NCI-H2196 (cell line): ENCODE measurements around the gene ZBTB16.

Experiments
- DNase-seq: peaks from one replicate; lab custom pipeline; 2025; ENCODE audit not compliant: unreplicated experiment; lab: John Stamatoyannopoulos, UW

ZBTB16 gene

GRCh38 chr11:114202011-114202609 is 142.6 kb downstream of the ZBTB16 start:
- no peak for DNase-seq

- DNase-seq: no peak
Observed at GRCh38 chr11:114207096-114207495, 147.6 kb downstream of the ZBTB16 start.

DNA sequence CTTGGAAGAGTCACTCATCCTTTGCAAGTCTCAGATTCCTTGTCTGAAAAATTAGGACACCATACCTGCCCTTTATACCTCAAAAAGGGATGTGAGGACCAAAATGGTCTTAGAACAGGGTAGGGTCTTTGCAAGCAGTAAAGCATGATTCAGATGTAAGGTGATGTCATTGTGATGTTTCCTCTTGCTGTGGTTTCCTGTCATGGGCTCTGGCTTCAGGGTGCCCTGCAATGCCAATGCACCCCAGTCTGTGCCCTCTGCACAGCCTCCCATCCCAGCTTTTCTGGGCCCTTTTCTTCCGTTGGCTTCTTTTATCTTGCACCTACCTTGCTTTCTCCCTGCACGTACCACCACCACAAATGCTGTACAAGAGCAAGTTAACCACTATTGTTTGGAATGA is 148.9 kb downstream of the ZBTB16 start:
- no peak for DNase-seq

GRCh38 chr11:114209343-114209742 is 149.8 kb downstream of the ZBTB16 start:
- no peak for DNase-seq

DNA sequence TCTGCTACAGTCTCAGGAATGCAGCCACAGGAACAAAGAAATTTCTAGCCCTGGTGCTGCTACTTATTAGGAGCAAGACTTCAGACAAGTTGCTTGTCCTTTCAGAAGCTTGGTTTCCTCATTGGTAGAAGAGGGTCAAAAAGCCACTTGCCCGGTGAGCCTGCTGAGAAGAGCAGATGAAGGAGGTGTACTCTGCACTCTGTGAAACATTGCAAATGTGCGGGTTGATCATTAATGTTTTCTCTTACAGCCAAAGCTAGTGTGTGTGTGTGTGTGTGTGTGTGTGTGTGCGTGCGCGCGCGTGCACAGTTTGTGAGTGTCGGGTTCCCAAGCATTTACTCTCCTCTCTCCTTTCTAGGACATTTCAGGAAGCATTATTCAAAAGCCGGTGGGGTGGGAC is 150.4 kb downstream of the ZBTB16 start:
- no peak for DNase-seq

DNA sequence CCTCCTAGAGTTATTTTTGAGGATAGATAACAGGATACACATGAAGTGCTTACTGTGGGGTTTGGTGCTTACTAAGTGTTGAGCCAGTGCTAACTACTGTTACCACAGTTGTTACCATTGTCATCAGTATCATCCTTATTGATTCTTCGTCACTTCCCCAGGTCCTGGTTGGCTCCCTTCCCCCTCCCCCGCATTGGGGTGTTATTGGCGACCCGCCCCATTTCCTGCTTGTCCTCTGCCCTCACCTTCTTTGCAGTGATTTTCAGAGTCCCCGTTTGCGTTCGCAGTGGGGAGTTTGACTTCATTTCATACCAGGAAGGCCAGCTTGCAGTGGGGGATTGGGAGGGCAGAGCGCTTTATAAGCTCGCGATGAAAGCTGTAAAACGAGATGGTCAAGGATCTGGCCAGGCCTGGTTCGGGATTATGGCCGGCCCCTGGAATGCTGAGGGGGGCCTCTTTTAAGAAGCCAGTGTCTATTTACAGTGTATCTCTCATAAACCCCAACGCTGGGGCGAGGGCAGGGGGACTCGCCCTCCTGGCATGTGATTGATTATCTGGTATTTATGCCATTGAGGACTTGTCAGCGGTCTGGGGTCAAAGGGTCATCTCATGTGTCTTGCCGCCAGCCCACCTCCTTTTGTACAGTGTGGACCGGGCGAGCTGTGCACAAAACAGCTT is 152.1 kb downstream of the ZBTB16 start:
- no peak for DNase-seq

GRCh38 chr11:114213622-114214021 is 154.1 kb downstream of the ZBTB16 start:
- no peak for DNase-seq

- no peak for DNase-seq
Observed at GRCh38 chr11:114215428-114215827, 155.9 kb downstream of the ZBTB16 start.

GRCh38 chr11:114215871-114216795 is 156.6 kb downstream of the ZBTB16 start:
- no peak for DNase-seq

DNA sequence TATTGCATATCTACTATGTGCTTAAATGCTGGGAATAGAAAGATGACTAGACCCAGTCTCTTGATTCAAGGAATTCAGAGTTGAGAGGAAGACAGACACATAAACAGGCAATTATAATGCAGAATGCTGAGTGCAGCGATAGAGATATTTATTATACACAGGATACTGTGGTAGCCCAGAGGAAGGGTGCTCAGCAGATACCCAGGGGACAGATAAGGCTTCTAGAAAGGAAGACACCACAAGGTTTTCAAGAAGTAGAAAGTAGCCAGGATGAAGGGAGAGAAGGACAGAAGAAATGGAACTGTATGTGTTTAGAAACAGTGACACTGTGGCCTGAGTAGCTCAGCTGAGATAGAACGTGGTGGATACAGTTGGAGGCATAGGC is 157.3 kb downstream of the ZBTB16 start:
- no peak for DNase-seq

DNA sequence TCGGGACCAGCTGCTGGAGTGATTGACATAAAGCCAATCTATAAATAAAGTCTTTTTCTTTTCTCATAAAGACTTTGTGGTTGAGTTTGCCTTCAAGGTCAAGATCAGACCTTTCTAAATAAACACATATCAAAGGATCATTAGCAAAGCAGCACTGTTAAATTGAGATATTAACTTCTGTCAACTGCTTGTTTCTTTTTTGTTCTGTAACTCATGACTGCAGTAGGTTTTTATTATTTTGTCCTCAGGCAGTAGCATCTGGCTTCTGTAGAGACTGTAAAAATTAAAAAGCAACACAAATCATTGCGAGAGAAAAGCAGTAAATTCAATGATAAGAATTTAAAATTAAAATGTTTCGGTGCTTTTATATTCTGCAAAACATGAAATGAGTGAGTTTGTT is 159.0 kb downstream of the ZBTB16 start:
- DNase-seq: no peak

GRCh38 chr11:114219559-114220349 is 160.2 kb downstream of the ZBTB16 start:
- DNase-seq: no peak

GRCh38 chr11:114221037-114221436 is 161.5 kb downstream of the ZBTB16 start:
- no peak for DNase-seq

- DNase-seq: no peak
Observed at GRCh38 chr11:114225661-114226060, 166.2 kb downstream of the ZBTB16 start.

DNA sequence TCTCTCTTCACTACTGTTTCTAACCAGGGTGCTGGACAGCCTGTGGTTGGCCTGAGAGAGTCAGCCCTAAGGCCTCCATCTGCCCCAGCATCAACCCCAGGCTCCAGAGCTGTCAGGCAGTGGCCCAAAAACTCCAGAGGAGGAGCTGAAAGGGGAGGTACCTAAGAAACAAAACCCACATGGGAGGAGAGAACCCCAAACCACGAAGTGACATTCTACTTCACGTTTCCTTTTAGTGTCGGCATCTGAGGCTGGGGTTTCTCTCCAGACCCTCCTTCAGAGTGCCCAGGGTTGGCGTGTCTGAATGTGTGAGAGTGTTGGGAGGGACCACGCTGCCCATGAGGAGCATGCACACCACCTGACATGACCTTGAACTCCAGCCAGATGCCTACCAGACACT is 166.8 kb downstream of the ZBTB16 start:
- DNase-seq: no peak

DNA sequence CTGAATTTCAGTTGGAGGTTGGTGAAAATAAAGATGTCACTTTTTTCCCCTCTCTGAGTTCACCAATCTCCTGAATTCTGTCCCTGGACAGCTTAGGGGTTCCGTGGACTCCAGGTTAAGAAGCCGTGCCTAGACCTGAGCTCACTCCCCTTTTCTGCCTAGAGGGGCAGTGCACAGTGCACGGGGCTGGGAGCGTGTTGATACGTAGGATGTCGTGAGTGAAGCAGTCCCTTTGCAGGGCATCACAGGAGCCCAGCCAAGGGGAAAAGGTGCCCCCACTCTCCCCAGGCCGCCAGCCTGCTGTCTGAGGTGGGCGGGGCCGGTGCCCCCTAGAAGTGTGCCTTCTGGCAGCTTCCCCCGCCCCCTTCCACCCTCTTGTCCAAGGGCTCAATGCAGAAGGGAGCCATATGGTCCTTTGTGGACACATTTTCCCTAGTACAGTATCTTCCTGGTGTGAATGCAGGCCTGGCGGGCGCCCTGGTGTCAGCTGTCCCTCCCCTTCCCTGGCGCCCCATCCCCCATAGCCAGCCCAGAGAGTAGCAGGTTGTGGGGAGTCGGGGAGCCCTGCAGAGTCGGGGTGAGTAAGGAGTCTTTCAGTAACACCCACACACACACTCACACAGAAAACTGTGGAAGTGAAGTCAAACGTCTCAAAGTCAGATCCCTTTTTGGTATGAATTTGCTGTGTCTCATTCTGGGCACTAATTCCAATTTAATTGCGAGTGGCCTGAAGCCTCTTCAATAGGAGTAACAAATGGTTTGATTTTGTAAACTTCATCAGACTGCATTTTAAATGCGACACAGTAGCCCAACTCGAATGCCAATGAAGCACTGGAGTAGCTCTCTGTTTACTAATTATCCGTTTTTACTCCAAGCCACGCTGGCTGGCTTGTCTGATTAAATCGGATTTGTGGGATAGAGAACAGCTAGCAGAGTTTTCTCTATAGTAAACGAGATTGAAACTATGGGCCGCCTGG is 169.2 kb downstream of the ZBTB16 start:
- no peak for DNase-seq

DNA sequence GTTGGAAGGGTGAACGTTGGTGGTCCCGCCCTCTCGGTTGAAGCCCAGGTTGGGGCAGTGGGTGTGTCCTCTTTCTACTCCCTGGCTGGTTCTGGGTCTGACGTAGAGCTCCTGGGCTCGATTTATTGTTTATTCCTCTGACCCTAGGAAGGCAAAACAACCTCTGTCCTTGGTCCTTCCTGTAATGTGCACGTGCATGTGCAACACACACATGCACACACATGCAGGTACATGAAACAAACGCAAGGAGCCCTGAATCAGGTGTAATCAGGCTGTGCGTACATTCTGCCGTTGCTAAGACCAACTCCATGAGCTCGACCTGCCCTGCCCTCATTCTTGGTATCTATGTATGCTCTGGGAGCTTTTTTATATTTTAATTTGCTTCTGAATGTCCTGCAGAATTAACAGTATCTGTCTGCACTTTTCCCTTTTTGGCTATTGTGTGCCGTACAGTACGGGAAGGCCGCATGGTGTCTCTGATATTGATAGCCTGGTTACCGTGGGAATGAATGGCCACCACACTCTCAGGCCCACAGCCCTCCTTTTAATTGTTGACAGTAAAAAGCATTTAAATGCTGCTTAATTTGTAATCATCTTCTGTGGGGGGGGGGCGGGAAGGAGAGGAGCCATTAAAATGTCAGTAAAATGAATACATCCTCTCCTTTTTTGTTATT is 170.7 kb downstream of the ZBTB16 start:
- no peak for DNase-seq

DNA sequence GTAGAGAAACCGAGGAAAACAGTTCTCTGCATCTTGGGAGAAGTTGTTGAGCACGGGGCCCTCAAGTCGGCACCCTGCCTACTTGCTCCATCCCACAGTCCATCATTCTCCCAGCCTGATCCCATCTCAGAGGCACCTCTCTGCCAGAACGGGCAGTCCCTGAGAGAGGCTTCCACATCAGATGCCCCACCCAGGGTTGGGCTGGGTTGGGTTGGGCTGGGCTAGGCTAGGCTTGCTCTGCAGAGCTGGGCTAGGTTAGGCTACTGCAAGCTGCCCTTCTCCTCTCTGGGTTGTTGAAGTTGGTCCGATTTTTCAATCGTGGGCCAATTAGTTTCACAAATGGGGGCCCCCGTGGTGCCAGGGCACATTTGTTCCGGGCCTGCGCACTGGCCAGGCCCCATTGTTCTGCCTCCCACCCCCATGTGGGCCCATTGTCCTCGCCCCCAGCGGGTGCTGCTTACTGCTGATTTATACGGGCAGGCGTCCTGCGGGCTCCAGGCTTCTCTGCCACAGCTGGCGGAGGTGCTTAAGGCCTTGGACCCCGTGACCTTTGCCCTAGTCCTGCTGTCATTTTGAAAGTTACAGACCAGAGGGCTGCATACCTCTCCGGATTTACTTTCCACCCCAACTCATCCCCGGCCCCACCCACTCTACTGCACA is 173.0 kb downstream of the ZBTB16 start:
- DNase-seq: no peak

DNA sequence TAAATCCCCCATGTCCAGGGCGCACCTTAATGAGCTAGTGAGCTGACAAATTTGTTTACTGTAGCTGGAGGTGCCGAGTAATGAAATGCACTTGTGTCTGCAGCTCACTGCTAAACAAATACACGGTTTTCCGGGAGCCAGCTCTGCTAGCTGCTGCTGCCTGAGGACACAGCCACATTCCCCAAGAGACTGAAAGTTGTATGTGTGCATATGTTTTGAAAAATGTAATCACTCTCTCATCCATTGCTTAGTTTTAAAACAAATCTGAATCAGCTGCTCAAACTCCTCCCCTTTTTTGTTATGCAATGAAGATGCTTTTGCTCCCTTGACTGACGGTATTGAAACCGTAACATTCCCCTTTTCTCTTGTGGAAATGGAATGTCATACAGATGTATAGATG is 174.2 kb downstream of the ZBTB16 start:
- no peak for DNase-seq
